HL-60 (cell line): Measurements from ENCODE around the gene PXDN.

ENCODE experiments used
- GABPA ChIP-seq: IDR thresholded peaks from 2 replicates; pipeline ENCODE4 v1.6.1; 2012; ENCODE audit warnings: low read depth
- POLR2AphosphoS5 ChIP-seq: IDR thresholded peaks from 2 replicates; pipeline ENCODE4 v1.6.1; 2012; ENCODE audit warnings: low read depth
- TF ChIP-seq, protein P1 (sequence below): IDR thresholded peaks from one replicate; pipeline ENCODE4 v1.5.1; 2011; ENCODE audit warnings: low read length, control low read depth, inconsistent platforms; ENCODE audit not compliant: insufficient read depth

- TF ChIP-seq, protein P1, sequence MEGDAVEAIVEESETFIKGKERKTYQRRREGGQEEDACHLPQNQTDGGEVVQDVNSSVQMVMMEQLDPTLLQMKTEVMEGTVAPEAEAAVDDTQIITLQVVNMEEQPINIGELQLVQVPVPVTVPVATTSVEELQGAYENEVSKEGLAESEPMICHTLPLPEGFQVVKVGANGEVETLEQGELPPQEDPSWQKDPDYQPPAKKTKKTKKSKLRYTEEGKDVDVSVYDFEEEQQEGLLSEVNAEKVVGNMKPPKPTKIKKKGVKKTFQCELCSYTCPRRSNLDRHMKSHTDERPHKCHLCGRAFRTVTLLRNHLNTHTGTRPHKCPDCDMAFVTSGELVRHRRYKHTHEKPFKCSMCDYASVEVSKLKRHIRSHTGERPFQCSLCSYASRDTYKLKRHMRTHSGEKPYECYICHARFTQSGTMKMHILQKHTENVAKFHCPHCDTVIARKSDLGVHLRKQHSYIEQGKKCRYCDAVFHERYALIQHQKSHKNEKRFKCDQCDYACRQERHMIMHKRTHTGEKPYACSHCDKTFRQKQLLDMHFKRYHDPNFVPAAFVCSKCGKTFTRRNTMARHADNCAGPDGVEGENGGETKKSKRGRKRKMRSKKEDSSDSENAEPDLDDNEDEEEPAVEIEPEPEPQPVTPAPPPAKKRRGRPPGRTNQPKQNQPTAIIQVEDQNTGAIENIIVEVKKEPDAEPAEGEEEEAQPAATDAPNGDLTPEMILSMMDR: no peak
- TF ChIP-seq POLR2AphosphoS5: no peak
- TF ChIP-seq GABPA: no peak
These were observed 65.7 kb downstream of the PXDN start for GRCh38 chr2:1678609-1679008.
